H4 (cell line): ENCODE measurements around the gene SLC66A1. TPM values are rescaled to one million over a fixed set of nuclear protein-coding genes. Genes with fewer than 3 reads are reported as not detected.

ENCODE experiments used
- DNase-seq: peaks from one replicate; pipeline ENCODE4 v3.0.0-alpha.2; 2015; ENCODE audit warnings: low spot score
- total RNA-seq: library from RNA; depleted of rRNA; stranded (reverse); fragments of >200 nt; shearing (Covaris generic); gene quantifications from 2 replicates; pipeline ENCODE4 v1.2.3, GENCODE V29; 2014

SLC66A1 gene
- total RNA-seq, 1 experiment from 2014 or later, result 8.8 TPM

- no peak for DNase-seq
Measured at GRCh38 chr1:19342894-19343616, 30.9 kb downstream of the SLC66A1 start.

- no peak for DNase-seq
Measured at GRCh38 chr1:19343617-19344350, 31.7 kb downstream of the SLC66A1 start.

- DNase-seq, result peak; percentile 46
Measured at GRCh38 chr1:19344372-19344810, 32.3 kb downstream of the SLC66A1 start.

- no peak for DNase-seq
Measured at GRCh38 chr1:19344831-19345230, 32.7 kb downstream of the SLC66A1 start.

GRCh38 chr1:19345391-19345790, 33.3 kb downstream of the SLC66A1 start:
- DNase-seq, result no peak

GRCh38 chr1:19346026-19346425, 33.9 kb downstream of the SLC66A1 start:
- no peak for DNase-seq

GRCh38 chr1:19347533-19348172, 35.5 kb downstream of the SLC66A1 start:
- no peak for DNase-seq

GRCh38 chr1:19348441-19349198, 36.5 kb downstream of the SLC66A1 start:
- DNase-seq, result no peak

GRCh38 chr1:19349999-19350398, 37.9 kb downstream of the SLC66A1 start:
- DNase-seq, result no peak

GRCh38 chr1:19350566-19350965, 38.4 kb downstream of the SLC66A1 start:
- DNase-seq, result no peak

GRCh38 chr1:19351873-19352272, 39.7 kb downstream of the SLC66A1 start:
- DNase-seq, result no peak

- DNase-seq, result no peak
Measured at GRCh38 chr1:19352839-19353238, 40.7 kb downstream of the SLC66A1 start.

GRCh38 chr1:19353596-19353995, 41.5 kb downstream of the SLC66A1 start:
- no peak for DNase-seq

- no peak for DNase-seq
Measured at GRCh38 chr1:19354531-19354981, 42.4 kb downstream of the SLC66A1 start.

GRCh38 chr1:19356266-19356665, 44.1 kb downstream of the SLC66A1 start:
- DNase-seq, result no peak

GRCh38 chr1:19357299-19357986, 45.3 kb downstream of the SLC66A1 start:
- no peak for DNase-seq

- DNase-seq, result no peak
Measured at GRCh38 chr1:19358710-19359109, 46.6 kb downstream of the SLC66A1 start.

GRCh38 chr1:19359357-19359756, 47.2 kb downstream of the SLC66A1 start:
- no peak for DNase-seq

- DNase-seq, result no peak
Measured at GRCh38 chr1:19360016-19360415, 47.9 kb downstream of the SLC66A1 start.

GRCh38 chr1:19360432-19360831, 48.3 kb downstream of the SLC66A1 start:
- DNase-seq, result no peak
